AG04449 (cell line): ENCODE results near the gene HIPK1.

Experiments used
- CTCF ChIA-PET: fragments of 350-600 bp; formaldehyde crosslinking; extraction: SDS; loops from one replicate; lab custom pipeline; 2021; ENCODE audit warnings: antibody characterized with exemption; lab: Yijun Ruan, JAX
- POLR2A ChIA-PET: fragments of 400-600, 350-600 bp; formaldehyde crosslinking; extraction: SDS; loops from one replicate; lab custom pipeline; 2020; ENCODE audit warnings: antibody characterized with exemption, inconsistent platforms; lab: Yijun Ruan, JAX
- DNase-seq: peaks from one replicate; pipeline ENCODE4 v3.0.0-alpha.2; 2010; ENCODE audit warnings: low read depth, low spot score
- H3K4me3 ChIP-seq: 2 replicates; pipeline ENCODE4 v1.5.1; 2011; ENCODE audit warnings: low read depth, mild to moderate bottlenecking, control low read depth, low read length
- CTCF ChIP-seq: IDR thresholded peaks from one replicate; pipeline ENCODE4 v1.5.1; 2011; ENCODE audit warnings: mild to moderate bottlenecking, moderate library complexity, low read length, control low read depth, inconsistent platforms; ENCODE audit not compliant: insufficient read depth; ENCODE audit errors: missing control alignments

Gene HIPK1

GRCh38 chr1:113978863-113979702 lies 50.0 kb downstream of the HIPK1 start, which contains the start of gene OLFML3:
Gene OLFML3, plus strand, starts transcription at chr1:113979474. Its CDS starts 43 bp downstream, at chr1:113979517.
- peak within 1 kb of the TSS; percentile 66 for H3K4me3 ChIP-seq
- POLR2A ChIA-PET, result interaction anchor here (0.6 to 1.1 kb wide), 4 partner anchors 48 to 309 kb away, joined by 3 to 6 read pairs (median 3); partner anchors contain the start of gene HIPK1
- DNase-seq, result peak; percentile 77
- peak; percentile 61 for TF ChIP-seq CTCF
- CTCF ChIA-PET, result interaction anchor here (0.8 to 12.2 kb wide), 36 partner anchors 8 to 682 kb away, joined by 3 to 238 read pairs (median 4); partner anchors contain the start of genes HIPK1 and SYT6

GRCh38 chr1:113980110-113980509 lies 51.0 kb downstream of the HIPK1 start:
- ChIA-PET POLR2A (interaction anchor here (1.1 kb wide), 1 partner anchor 49 kb away, joined by 3 read pairs; no protein-coding TSS in a partner anchor), CTCF (interaction anchor here (0.9 to 12.2 kb wide), 12 partner anchors 8 to 444 kb away, joined by 3 to 238 read pairs (median 6); partner anchors contain the start of gene HIPK1)
- H3K4me3 ChIP-seq, result peak overlapping the region; percentile 66
- no peak for DNase-seq
- TF ChIP-seq CTCF, result no peak

GRCh38 chr1:113981962-113982931 lies 53.1 kb downstream of the HIPK1 start:
- ChIA-PET POLR2A (interaction anchor here (1.0 kb wide), 1 partner anchor 78 kb away, joined by 3 read pairs; no protein-coding TSS in a partner anchor), CTCF (interaction anchor here (0.9 to 12.2 kb wide), 4 partner anchors 233 to 446 kb away, joined by 3 to 238 read pairs (median 26); no protein-coding TSS in a partner anchor)
- no peak for TF ChIP-seq CTCF
- H3K4me3 ChIP-seq, result peak overlapping the region; percentile 47
- DNase-seq, result peak; percentile 28

- no peak for TF ChIP-seq CTCF
- no peak for DNase-seq
- CTCF ChIA-PET, result interaction anchor here (1.1 to 12.2 kb wide), 2 partner anchors 301 to 364 kb away, joined by 3 to 238 read pairs; no protein-coding TSS in a partner anchor
- POLR2A ChIA-PET, result no interaction called here
- H3K4me3 ChIP-seq, result peak overlapping the region; percentile 47
These were observed 53.8 kb downstream of the HIPK1 start for GRCh38 chr1:113982949-113983348.

- peak overlapping the region; percentile 30 for H3K4me3 ChIP-seq
- POLR2A ChIA-PET, result interaction anchor here (0.6 kb wide), 1 partner anchor 115 kb away, joined by 3 read pairs; no protein-coding TSS in a partner anchor
- TF ChIP-seq CTCF, result no peak
- DNase-seq, result no peak
- CTCF ChIA-PET, result interaction anchor here (1.1 to 12.2 kb wide), 2 partner anchors 300 to 363 kb away, joined by 3 to 238 read pairs; no protein-coding TSS in a partner anchor
These were observed 54.3 kb downstream of the HIPK1 start for GRCh38 chr1:113983391-113983790.
